HG02678 (cell line): ENCODE results near the gene CDIP1.
"Not testable (repeated sequence)": the region's sequence is repeated elsewhere in the genome, so short reads cannot be mapped to it uniquely, and the experiment has no call there.

ENCODE experiments used
- ATAC-seq: cut with Tn5 transposase; IDR thresholded peaks from one replicate; pipeline ENCODE4 v1.9.1; 2021; ENCODE audit warnings: mild to moderate bottlenecking, moderate library complexity; ENCODE audit not compliant: unreplicated experiment

Gene CDIP1

DNA sequence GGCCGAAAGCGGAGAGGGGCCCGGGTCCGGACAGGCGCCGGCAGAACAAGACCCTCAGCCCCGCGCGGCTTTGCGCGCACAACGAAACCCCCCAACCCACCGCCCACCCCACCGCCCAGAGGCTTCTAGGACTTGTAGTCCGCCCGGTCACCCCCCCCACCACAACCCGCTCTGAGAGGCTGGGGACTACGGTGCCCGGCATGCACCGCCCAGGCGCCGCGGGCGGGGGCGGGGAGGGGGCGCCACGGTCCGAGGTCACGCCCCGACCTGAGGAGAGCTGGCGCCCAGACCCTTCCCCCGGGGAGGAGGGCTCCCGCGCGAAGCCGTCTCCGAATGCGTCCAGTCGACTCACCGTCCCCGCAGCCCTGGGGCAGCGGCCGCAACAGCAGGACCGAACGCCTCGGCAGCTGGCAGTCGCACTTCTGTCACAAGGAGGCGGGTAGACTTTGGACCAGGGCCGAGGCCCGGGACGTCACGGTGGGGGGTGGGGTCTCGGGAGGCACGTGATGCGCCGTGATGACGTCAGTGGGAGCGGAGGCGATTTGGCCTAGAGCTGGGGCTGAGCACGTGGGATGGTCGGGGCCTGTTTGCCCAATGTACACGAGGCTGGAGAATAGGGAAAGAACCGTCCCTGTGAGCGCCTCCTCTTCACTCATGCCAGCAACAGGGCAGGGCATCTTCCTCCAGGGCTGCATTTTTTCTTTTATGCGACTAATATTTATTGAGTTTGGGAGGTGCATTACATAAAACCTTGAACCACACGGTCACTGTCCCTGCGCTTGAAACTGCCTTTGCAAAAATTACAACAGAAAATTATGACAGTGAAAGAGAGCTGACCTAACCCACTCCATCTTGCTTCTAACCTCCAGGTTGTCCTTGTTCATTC, at the start of gene CDIP1:
Gene CDIP1 (minus strand): TSS at position 424 of the 886 bp plus-strand sequence. CDS start 24,643 bp downstream, outside the sequence.
- ATAC-seq: peak; percentile 82

DNA sequence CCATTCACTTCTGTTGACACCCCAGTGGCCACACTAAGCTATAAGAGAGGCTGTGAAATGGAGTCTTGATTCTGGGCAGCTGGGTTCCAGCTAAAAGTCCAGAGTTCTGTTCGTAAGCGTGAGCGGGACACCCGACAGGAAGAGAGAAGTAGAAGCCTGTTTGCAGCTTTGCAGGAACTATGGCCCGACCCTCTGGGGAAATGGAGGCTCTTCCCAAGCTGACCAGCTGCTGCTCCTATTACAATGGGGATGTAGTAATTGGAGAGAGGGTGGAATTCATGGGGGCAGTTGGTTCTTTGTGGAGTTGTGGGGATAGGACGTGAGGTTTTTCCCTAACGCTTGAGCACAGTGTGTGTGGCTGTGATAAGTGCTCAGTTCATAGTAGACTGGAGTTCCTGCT, 47.7 kb upstream of the CDIP1 start:
- no peak for ATAC-seq

DNA sequence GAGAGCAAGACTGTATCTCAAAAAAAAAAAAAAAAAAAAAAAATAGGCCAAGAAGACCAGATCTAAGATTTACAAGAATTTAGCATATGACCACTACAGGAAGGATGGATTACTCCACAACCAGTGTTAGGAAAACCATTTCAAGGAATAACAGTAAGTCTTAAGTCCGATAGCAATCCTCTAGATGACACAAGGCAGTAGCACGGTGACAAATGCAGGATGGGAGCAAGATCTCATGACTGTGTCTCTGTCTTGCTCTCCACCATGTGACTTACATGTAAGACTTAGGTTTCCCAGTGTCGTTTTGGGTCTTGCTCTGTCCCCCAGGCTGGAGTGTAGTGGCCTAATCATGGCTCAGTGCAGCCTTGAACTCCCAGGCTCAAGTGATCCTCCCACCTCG, 45.3 kb upstream of the CDIP1 start:
- ATAC-seq: no peak

DNA sequence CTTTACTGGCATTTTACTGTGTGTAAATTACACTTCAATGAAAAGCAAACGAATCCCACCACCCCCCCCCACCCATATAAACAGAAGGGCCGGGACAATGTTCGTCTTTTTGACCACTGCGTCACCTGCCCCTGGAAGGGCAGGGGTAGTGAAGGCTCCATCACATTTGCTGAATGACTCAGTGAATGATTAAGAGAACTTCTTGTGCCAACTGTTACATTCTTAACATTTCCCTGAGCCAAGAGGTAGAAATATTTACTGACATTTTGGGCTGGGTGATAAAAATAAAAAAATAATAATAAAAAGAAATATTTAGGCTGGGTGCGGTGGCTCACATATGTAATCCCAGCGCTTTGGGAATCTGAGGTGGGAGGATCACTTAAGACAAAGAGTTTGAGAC, 41.7 kb upstream of the CDIP1 start:
- ATAC-seq: no peak

DNA sequence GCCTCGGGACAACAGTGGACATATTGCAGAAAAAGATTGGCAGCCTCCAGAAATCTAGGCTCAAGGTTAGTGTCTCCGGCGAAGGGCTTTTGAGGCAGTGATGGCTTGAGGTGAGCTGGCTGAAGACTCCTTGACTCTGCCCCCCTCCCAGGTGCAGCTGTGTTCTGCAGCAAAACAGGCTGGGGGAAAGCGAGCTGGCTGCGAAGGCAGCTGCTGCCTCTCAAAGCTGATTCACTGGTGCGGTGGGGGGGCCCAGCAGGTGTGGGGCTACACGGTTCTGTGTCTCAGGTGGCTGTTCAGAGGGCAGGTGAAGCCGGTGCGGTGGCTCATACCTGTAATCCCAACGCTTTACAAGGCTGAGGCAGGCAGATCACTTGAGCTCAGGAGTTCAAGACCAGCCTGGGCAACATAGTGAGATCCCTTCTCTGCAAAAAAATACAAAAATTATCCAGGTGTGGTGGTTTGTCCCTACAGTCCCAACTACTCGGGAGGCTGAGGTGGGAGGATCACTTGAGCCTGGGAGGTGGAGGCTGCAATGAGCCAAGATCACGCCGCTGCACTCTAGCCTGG, 40.5 kb upstream of the CDIP1 start:
- no peak for ATAC-seq

DNA sequence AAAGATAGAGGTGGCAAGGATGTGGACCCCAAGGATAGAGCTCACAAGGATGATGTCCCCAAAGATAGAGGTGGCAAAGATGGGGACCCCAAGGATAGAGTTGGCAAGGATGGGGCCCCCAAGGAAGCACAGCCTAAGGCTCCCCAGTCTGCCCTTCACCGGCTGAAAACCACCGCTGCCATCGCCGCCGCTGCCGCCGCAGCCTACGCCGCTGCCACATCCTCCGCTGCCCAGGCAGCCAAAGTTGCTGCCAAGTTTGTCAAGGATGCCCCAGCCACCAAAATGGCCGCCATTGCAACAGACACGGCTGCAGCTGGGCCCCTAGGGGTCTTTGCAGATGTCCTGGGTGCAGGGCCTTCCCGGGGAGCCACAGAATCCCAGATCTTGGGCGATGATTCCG, 37.4 kb upstream of the CDIP1 start:
- ATAC-seq: no peak

DNA sequence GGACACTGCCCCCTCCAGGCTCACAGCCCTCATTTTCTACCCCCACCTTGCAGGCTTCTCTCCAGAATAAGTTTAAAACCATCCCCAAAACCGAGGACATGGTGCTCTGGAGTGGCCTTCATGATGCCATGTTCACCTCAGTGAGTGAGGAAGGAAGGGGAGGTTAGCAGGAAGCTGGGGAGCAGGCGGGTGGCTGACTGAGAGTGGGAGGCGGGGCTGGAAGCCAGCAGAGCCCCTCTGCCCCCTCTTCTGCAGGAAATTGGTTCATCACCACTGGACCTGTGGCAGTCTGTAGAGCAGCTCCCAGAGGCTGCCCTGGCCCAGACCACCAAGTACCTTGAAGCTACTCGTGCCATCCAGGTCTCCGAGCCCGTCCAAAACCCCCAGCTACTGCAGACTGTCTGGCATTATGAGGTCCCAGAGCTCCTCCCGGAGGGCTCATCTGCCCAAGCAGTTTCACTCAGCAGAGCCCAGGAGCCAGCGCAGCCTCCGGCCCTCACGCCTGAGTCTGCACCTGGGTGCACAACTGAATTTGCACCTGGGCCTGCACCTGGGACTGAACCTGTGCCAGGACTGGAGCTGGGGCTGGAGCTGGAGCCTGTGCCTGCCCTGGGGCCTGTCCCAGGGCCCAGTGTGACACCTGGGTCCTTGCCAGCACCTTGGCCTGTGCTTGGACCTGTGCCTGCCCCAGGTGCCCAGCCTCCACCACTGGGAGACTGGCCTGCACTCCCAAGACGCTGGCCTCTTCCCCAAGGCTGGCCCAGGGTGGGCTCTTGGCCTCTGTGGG, 36.5 kb upstream of the CDIP1 start:
- ATAC-seq: no peak

DNA sequence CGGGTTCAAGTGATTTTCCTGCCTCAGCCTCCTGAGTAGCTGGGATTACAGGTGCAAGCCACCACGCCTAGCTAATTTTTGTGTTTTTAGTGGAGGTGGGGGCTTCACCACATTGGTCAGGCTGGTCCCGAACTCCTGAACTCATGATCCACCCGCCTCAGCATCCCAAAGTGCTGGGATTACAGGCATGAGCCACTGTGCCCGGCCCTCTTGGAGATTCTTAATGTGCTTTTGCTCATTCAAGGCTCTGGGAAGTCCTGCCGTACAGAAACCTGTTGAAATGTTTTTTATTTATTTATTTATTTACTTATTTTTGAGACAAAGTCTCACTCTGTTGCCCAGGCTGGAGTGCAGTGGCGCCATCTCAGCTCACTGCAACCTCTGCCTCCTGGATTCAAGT, 35.4 kb upstream of the CDIP1 start:
- not testable (repeated sequence) for ATAC-seq

DNA sequence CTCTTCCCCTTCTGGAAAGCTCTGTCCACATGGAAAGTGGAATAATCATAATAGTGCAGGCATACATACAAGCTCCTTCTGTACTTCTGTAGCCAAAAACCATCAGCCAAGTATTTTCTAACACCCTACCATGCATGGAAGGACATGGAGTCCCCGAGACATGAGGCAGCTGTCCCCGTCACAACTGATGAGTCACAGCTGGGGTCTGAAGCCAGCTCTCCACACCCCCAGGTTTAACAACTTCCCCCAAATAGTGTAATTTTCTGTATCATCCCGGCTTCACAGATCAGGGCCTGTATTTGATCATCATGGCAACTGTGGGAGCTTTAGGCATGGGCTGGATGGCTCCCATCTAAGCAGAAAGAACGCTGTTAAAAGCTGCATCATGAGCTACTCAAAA, 34.1 kb upstream of the CDIP1 start:
- no peak for ATAC-seq

DNA sequence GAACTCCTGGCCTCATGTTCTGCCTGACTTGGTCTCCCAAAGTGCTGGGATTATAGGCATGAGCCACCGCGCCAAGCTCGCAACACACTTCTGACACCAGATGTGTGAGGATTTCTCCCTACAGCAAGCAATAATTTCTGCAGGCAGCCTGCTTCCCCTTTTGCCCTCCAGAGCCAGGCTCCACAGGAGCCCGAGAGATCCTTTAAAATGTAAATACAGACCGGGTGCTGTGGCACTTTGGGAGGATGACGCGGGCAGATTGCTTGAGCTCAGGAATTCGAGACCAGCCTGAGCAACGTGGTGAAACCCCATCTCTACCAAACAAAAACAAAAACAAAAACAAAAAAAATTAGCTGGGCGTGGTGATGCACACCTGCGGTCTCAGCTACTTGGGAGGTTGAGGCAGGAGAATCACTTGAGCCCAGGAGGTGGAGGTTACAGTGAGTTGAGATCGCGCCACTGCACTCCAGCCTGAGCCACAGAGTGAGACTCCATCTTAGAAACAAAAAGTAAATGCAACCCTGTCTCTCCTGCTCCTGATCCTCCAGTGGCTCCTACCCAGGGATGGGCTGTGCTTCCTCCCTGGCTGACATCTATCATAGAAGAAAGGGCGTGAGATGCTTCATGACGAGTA, 32.2 kb upstream of the CDIP1 start:
- no peak for ATAC-seq

DNA sequence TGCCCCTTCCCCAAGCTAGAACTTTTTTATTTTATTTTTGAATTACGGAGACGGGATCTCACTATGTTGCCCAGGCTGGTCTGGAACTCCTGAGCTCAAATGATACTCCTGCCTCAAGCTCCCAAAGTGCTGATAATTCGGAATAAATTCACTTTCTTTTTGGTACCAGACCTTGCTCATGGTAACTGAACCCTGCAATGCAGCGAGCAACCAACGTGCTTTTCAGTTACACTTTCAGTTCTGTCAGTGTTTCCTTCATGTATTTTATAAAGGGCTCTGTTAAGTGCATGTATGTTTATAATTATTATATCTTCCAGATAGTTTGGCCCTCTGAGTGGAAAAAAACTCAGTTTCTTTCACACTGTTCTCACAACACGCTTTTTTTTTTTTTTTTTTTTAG, 31.5 kb upstream of the CDIP1 start:
- ATAC-seq: no peak

DNA sequence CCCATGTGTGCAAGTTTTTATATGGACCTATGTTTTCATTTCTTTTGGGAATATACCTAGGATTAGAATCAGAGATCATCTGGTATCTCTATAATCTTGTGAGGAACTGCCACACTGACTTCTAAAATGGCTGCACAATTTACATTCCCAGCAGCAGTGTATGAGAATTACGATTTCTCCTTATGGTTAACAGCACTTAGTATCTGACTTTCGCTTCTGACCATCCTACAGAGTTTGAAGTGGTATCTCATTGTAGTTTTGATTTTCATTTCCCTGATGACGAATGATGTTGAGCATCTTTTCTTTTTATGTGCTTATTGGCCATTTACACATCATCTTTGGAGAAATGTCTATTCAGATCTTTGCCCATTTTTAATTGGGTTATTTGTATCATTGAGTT, 27.6 kb upstream of the CDIP1 start:
- ATAC-seq: no peak

DNA sequence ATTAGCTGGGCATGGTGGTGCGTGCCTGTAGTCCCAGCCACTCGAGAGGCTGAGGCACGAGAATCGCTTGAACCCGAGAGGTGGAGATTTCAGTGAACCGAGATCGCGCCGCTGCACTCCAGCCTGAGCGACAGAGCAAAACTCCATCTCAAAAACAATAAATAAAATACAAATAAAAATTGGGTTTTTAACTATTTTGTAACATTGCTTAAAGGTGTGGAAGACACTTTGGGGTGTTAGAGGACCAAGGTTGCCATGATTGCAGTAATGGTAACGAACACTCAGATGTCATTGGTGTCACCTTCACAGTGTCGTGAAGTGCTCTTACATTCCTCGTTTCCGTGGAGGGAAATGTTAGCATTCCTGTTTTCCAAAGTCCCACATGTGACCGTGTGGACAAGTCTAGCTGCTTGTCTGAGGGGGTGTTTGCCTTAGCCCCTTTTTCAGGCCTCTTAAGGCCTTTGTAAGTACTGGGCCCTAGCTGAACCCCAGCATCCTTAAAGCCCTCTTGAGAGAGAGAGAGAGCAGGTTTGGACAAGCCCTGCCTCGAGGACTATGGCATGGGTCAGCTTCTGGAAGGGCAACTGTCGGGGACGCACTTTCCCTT, 26.2 kb upstream of the CDIP1 start:
- ATAC-seq: no peak

DNA sequence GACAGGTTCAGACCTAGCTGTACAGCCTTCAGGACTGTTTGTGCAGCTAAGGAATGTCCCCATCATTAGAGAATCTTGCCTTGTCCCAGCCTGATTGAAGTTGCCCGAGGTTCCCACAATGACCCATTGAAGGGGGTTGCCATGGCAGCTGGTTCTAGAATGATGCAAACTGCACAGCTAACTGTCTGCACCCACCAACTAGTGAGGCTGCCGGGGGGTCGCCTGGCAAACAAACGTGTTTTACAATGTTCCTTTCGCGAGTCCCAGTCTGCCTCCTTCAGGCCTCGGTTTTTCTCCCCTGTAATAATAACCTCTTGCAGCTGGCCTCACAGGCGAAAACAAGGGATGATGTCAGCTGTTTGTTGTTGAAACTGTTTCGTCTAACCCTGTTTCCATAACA, 23.0 kb upstream of the CDIP1 start:
- ATAC-seq: no peak

DNA sequence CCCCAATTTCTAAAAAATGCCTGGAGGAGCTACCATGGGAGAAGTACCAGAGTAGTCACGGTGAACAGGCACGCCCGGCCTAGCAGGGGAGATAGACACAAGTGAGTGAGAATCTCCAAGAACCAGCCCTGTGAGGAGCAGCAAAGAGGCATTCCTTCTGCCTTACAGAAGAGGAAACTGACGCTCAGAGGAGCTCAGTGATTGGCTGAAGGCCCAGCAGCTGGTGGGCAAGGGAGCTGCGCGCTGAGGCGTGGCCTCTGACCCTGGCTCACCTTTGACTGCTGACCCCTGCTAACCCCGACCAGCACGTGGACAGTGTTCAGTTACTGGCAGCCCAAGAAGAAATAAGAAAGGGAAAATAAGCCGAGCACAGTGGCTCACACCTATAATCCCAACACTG, 19.4 kb upstream of the CDIP1 start:
- no peak for ATAC-seq

DNA sequence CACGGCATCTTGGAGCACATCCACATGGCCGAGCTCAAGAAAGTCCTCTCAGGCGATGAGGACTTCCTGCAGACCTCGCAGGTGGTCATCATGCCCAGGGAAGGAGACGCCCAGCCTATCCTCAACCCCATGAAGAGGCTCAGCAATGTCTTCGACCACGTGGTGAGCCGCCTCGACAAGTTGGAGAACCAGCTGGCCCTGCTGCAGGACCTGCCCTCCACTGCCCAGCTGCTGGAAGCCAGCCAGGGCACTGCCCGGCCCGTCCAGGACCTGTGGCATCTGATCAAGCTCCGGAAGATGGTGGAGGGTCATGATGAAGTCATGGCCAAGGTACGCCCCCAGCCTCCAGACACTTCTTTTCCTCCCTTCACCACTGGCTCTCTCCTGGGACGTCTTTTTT, 18.0 kb upstream of the CDIP1 start:
- no peak for ATAC-seq

DNA sequence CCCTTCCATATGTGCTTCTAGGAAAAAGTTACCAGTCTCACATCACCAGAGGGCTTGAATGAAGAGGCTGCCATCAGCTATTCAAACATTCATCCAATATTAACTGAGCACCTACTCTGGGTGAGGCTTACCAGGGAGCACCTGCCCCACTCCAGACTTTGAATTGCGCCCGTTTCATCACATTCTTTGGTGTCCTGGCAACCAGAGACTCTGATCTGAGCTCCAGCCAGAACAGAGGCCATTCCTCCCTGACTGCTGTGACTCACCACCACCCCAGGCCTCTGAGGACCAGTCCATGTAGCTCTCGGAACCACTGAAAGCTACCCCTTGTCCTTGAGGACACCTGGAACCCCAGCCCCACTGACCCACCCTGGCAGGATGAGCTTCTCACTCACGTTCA, 17.5 kb upstream of the CDIP1 start, which contains the start of gene C16orf96:
Gene C16orf96 (plus strand): TSS at position 229 of the 400 bp plus-strand sequence. CDS start 150 bp downstream, at position 379.
- no peak for ATAC-seq

DNA sequence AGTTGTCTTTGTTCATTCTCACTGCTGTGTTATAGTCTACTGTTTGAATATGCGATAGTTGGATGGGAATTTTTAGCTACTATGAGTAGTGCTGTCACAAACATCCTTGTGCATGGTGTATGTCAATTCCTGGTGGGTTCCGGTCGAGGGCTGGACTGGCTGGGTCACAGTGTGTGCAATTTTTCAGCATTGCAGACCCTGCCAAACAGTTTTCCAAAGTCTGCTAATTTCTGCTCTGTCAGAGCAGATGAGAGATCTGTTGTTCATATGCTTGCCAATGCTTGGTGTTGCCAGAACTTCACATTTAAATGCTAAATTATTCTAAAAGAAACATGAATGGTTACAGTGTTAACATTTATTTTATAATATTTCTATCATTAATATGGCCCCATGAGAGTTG, 14.0 kb upstream of the CDIP1 start:
- ATAC-seq: no peak

DNA sequence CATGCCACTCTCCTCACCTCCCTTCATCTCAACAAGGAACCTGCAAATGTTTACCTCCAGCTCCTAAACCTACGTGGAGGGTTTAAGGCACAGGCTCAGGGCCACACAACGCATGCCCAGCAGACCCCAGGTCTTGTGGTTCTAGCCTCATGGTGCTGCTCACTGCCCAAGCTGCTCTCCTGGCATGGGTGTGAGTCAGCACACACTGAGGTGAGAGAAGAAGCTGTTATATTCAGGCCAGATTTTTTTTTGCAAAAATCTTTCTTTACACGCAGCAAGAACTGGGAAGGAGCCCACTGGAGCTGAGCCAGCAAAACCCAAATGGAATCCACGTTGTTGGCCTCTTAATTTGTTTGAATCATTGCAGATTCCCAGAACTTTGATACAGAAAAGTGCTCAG, 12.0 kb upstream of the CDIP1 start:
- no peak for ATAC-seq

DNA sequence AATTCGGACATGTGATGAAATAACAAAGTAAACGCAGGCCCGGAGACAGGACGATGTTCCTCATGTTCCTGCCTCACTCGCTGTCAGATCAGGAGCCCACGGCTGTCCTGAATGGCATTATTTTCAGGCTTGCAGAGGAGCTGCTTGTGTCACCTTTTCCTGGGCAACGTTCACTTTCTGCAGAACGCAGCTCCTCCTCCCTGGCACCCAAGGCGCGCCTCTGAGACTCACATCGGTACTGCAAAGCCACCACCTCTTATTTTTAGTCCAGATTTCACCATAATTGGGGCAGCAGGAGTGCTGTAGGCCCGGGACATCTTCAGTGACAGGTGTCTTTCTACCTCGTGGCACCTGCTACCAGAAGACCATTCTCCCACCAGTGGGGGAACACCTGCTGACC, 9.6 kb upstream of the CDIP1 start:
- no peak for ATAC-seq

DNA sequence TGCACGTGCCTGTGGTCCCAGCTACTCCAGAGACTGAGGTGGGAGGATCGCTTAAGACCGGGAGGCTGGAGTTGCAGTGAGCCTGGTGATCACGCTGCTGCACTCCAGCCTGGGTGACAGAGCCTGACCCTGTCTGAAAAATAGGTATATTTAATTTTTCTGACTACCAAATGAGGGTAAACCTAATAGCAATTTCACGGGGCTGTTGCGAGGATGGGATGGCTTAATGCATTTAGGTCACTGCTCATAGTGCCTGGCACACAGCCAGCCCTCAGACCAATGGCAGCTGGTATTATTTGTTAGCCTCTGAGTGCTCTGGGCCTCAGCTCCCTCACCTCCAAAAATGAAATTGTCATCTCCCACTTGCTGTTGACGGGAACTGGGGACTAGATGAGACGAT, 5.9 kb upstream of the CDIP1 start:
- no peak for ATAC-seq
